Gastrocnemius medialis (tissue), 4 donors: ENCODE data around the gene C10orf53. TPM values are rescaled to one million over a fixed set of nuclear protein-coding genes. Genes with fewer than 3 reads are reported as not detected.
"Not testable (repeated sequence)": the region's sequence is repeated elsewhere in the genome, so short reads cannot be mapped to it uniquely, and the experiment has no call there.

ENCODE experiments used
- ATAC-seq, 2 donors: fragments of 150-250 bp; one replicate each; pipeline ENCODE4 v1.9.1; 2016
- DNase-seq, 2 donors: peaks; one replicate each; pipeline ENCODE4 v3.0.0-alpha.2; 2019
- H3K27ac ChIP-seq, 4 donors: fragments of 200-600 bp; sonication (generic); 1 replicate in 1 of 4; 2 replicates in 3 of 4; pipeline ENCODE4 v1.5.1; 2016 to 2018; ENCODE audit warnings: mild to moderate bottlenecking in 2 of 4, moderate library complexity in 1 of 4
- H3K27me3 ChIP-seq, 3 donors: fragments of 200-600 bp; sonication (generic) in 2 of 3; 1 replicate in 1 of 3; 2 replicates in 2 of 3; pipeline versions ENCODE4 v1.5.1 to v1.6.0; 2016 to 2019; ENCODE audit warnings: mild to moderate bottlenecking in 1 of 3, moderate library complexity in 1 of 3
- H3K36me3 ChIP-seq, 2 donors: fragments of 200-600 bp; sonication (generic) in 1 of 2; one replicate each; pipeline ENCODE4 v1.5.1; 2017 to 2018
- H3K4me1 ChIP-seq, 2 donors: fragments of 200-600 bp; sonication (generic) in 1 of 2; one replicate each; pipeline ENCODE4 v1.5.1; 2016 to 2017; ENCODE audit warnings: mild to moderate bottlenecking in 2 of 2
- H3K4me3 ChIP-seq, 4 donors: fragments of 200-600 bp; sonication (generic) in 3 of 4; 1 replicate in 1 of 4; 2 replicates in 3 of 4; pipeline ENCODE4 v1.5.1; 2016 to 2019; ENCODE audit warnings: mild to moderate bottlenecking in 2 of 4
- H3K9me3 ChIP-seq, 3 donors: fragments of 200-600 bp; sonication (generic) in 2 of 3; 1 replicate in 1 of 3; 2 replicates in 2 of 3; pipeline ENCODE4 v1.5.1; 2016 to 2019
- POLR2A ChIP-seq, 2 donors: fragments of 450-650 bp; IDR thresholded peaks; one replicate each; pipeline ENCODE4 v1.6.1; 2017; ENCODE audit warnings: antibody characterized with exemption in 2 of 2, mild to moderate bottlenecking in 2 of 2, moderate library complexity in 2 of 2
- in situ Hi-C, 4 donors: fragments of 200-750 bp; cut with MboI; loops; one replicate each; pipeline versions ENCODE4 v1.15.0 to v1.8.0; 2017; ENCODE audit warnings: low sequenced_read_pairs in 4 of 4
- intact Hi-C: fragments of 100-400 bp; cut with DNase I; formaldehyde crosslinking; loops from one replicate; pipeline ENCODE4 v1.15.1; 2023; ENCODE audit warnings: low total_unique reads
- total RNA-seq, 4 donors: library from RNA; depleted of rRNA; stranded (reverse); fragments of >200 nt; gene quantifications; one replicate each; pipeline versions ENCODE4 v1.1.0 to v1.2.3, GENCODE V29; 2016
- TF ChIP-seq, protein P1 (sequence below), 5 experiments: fragments of 450-650 bp in 3 of 5; fragments of 200-600 bp in 2 of 5; sonication (generic) in 2 of 5; IDR thresholded peaks in 4 of 5; conservative IDR thresholded peaks in 1 of 5; 1 replicate in 4 of 5; 2 replicates in 1 of 5; pipeline ENCODE4 v1.5.1; 2016 to 2019; ENCODE audit warnings: antibody characterized with exemption in 5 of 5, mild to moderate bottlenecking in 3 of 5, moderate library complexity in 3 of 5

The C10orf53 gene
- total RNA-seq, 4 donors from 2014 or later = not detected

DNA sequence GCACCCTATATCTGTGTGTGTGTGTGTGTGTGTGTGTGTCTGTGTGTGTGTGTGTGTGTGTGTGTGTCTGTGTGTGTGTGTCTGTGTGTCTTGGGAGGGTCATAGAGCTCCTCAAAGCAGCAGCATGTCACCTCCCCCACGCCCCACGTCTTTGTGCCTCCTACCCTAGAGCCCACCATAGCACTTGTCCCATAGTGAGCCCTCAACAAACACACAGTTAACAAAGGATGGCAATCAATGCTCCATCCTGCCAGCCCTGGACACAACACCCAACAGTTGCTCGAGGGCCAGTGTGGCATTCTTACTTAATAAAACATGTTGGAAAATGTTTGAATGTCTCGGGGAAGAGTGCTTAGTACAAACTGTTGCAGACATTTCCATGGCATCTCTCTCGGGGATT, 30.5 kb downstream of the C10orf53 start:
- Histone ChIP-seq H3K27ac (no peak overlapping the region), H3K27me3 (no peaks in the 10 kb centered on the region), H3K4me3 (no peak overlapping the region), H3K9me3 (no peaks in the 10 kb centered on the region), H3K36me3 (no peaks in the 10 kb centered on the region), H3K4me1 (no peaks in the 10 kb centered on the region)
- no peak for TF ChIP-seq POLR2A (IDR thresholded peaks at IDR 0.05)
- TF ChIP-seq, protein P1, sequence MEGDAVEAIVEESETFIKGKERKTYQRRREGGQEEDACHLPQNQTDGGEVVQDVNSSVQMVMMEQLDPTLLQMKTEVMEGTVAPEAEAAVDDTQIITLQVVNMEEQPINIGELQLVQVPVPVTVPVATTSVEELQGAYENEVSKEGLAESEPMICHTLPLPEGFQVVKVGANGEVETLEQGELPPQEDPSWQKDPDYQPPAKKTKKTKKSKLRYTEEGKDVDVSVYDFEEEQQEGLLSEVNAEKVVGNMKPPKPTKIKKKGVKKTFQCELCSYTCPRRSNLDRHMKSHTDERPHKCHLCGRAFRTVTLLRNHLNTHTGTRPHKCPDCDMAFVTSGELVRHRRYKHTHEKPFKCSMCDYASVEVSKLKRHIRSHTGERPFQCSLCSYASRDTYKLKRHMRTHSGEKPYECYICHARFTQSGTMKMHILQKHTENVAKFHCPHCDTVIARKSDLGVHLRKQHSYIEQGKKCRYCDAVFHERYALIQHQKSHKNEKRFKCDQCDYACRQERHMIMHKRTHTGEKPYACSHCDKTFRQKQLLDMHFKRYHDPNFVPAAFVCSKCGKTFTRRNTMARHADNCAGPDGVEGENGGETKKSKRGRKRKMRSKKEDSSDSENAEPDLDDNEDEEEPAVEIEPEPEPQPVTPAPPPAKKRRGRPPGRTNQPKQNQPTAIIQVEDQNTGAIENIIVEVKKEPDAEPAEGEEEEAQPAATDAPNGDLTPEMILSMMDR (IDR thresholded peaks at IDR 0.05 in 4 of 5, conservative IDR thresholded peaks at IDR 0.05 in 1 of 5) = no peak
- no peak for DNase-seq
- in situ Hi-C loops = no loop called here
- ATAC-seq = no peak
- intact Hi-C loops = no loop called here

DNA sequence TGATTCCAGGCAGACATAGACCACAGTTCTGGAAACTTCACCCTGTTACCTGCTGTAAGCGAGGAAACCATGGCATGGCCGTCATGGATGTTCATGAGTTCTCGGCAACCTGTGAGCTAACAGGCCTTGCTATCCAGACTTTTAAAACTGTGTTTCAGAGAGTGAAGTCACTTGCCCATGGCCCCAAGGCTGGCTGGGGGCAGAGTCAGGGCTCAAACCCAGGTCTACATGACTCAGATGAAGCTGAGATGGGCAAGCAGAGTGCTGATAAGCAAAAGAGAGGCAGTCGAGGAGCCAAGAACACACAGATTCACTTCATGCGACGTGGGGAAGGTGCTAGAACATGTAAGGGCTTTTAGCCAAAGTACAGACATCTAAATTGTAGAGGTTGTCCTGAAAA, 31.5 kb downstream of the C10orf53 start:
- in situ Hi-C loops (no loop called here), intact Hi-C loops (no loop called here)
- H3K36me3 ChIP-seq = no peaks in the 10 kb centered on the region
- ATAC-seq = no peak
- H3K27me3 ChIP-seq = no peaks in the 10 kb centered on the region
- TF ChIP-seq POLR2A (IDR thresholded peaks at IDR 0.05) = no peak
- no peak overlapping the region for H3K4me3 ChIP-seq
- no peaks in the 10 kb centered on the region for H3K9me3 ChIP-seq
- DNase-seq = no peak
- no peaks in the 10 kb centered on the region for H3K4me1 ChIP-seq
- H3K27ac ChIP-seq = no peak overlapping the region

DNA sequence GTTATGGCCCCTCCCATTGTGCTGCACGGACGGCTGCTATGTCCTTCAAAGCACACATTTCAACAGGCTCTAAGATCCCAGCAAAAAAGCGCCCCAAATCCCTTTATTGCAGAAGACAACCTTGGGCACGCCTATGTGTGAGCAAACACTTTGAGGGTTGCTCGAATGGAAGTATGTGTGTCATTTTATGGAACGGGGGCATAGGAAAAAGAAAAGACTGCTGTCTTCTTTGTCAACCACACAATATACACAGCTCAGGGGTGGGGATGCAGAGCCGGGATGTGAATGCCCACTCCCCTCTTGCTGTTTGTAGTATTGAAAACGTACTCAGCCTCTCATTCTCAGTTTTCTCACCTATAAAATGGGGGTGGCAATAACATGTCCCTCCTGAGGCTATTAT, 32.0 kb downstream of the C10orf53 start:
- DNase-seq = no peak
- Histone ChIP-seq H3K36me3 (no peaks in the 10 kb centered on the region), H3K27ac (no peak overlapping the region), H3K27me3 (no peaks in the 10 kb centered on the region), H3K9me3 (no peaks in the 10 kb centered on the region), H3K4me1 (no peaks in the 10 kb centered on the region), H3K4me3 (no peak overlapping the region)
- no peak for ATAC-seq
- TF ChIP-seq, protein P1 (IDR thresholded peaks at IDR 0.05 in 4 of 5, conservative IDR thresholded peaks at IDR 0.05 in 1 of 5) = no peak
- no peak for TF ChIP-seq POLR2A (IDR thresholded peaks at IDR 0.05)
- in situ Hi-C loops = no loop called here
- intact Hi-C loops = no loop called here

DNA sequence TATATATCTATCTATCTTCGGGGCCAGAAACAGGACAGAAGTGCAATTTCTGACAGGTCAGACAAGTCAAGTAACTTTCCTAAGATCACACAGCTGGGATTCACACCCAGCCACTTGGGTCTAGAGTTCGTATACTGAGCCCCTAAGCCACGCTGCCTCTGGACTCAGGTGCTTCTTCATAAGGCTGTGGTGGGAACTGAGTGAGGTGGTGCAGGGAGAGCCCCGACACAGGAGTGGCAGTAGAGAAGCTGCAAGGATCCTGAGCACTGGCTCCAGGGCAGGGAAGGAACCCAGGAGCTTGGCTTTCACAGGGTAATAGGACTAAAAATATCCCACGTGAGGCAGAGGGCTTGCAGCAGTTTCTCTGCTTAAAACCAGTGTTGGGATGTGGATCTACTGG, 33.8 kb downstream of the C10orf53 start:
- Histone ChIP-seq H3K36me3 (no peaks in the 10 kb centered on the region), H3K9me3 (no peaks in the 10 kb centered on the region), H3K4me1 (no peaks in the 10 kb centered on the region), H3K27me3 (no peaks in the 10 kb centered on the region), H3K27ac (no peak overlapping the region), H3K4me3 (no peak overlapping the region)
- in situ Hi-C loops = no loop called here
- TF ChIP-seq, protein P1 (IDR thresholded peaks at IDR 0.05 in 4 of 5, conservative IDR thresholded peaks at IDR 0.05 in 1 of 5) = no peak
- ATAC-seq = no peak
- intact Hi-C loops = no loop called here
- no peak for DNase-seq

DNA sequence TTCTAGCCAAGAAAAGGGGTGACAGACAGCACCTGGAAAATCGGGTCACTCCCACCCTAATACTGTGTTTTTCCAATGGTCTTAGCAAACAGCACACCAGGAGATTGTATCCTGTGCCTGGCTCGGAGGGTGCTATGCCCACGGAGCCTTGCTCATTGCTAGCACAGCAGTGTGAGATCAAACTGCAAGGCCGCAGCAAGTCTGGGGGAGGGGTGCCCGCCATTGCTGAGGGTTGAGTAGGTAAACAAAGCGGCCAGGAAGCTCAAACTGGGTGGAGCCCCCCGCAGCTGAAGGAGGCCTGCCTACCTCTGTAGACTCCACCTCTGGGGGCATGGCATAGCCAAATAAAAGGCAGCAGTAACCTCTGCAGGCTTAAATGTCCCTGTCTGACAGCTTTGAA, 35.7 kb downstream of the C10orf53 start:
- H3K4me3 ChIP-seq, ATAC-seq, intact Hi-C loops, H3K9me3 ChIP-seq, H3K27me3 ChIP-seq, H3K4me1 ChIP-seq, H3K36me3 ChIP-seq, H3K27ac ChIP-seq, in situ Hi-C loops, DNase-seq: not testable (repeated sequence)

DNA sequence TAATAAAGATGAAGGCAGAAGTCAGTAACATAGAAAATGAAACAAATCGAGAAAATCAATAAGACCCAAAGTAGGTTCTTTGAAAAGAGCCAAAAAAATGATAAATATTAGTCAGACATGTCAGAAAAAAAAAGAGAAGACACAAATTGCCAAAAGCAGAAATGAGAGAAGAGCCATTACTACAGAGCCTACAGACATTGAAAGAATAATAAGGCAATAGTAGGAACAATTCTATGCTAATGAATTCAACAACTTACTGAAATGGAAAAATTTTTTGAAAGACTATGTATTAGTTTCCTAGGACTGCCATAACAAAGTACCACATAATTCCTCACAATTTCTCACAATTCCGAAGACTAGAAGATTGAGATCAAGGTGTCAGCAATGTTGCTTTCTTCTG, 47.1 kb downstream of the C10orf53 start:
- no peak overlapping the region for H3K4me3 ChIP-seq
- in situ Hi-C loops = no loop called here
- no peak overlapping the region for H3K27ac ChIP-seq
- TF ChIP-seq, protein P1 (IDR thresholded peaks at IDR 0.05 in 4 of 5, conservative IDR thresholded peaks at IDR 0.05 in 1 of 5) = no peak
- TF ChIP-seq POLR2A (IDR thresholded peaks at IDR 0.05) = no peak
- H3K27me3 ChIP-seq = no peaks in the 10 kb centered on the region
- ATAC-seq = no peak
- no peak for DNase-seq
- intact Hi-C loops = no loop called here
- no peaks in the 10 kb centered on the region for H3K4me1 ChIP-seq
- H3K36me3 ChIP-seq = no peaks in the 10 kb centered on the region
- no peaks in the 10 kb centered on the region for H3K9me3 ChIP-seq
